ENCODE measurements around the gene CTDSP1.
A peak's percentile ranks its signal among the peaks of the same experiment; 100 is the strongest.

The CTDSP1 gene

DNA sequence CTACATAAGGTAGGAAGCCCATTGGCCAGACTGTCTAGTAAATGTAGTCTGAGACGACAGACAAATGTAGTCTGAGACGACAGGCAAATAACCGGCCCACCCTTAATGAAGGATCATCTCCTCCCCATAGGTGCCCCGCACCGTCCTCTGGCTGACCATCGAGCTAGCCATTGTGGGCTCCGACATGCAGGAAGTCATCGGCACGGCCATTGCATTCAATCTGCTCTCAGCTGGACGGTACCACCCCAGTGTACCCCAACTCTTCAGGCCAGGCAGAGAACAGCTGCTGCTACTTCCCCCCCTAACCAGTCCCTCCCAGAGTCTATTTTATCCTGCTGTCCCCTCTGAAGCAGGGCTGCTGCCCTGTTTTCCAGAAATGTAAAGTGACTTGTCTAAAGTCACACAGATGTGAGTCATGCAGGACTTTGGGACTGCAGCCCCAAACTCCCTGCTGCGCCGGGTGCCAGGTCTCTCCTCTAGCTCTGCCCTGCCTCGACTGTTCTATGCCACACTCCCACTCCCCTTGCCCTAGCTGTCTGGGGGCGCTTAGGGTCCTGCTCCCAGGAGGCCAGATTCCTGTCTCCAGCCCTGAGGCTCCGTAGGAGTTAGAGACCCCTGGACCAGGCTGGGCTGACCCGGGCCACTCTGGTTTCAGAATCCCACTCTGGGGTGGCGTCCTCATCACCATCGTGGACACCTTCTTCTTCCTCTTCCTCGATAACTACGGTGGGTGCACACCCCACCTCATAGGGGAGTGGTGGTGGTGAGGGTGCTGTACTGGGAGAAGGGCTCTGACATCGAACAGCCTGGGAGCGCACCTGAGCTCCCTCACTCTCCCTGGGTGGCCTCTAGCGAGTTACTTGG is 12.9 kb upstream of the CTDSP1 start:
- TF ChIP-seq, protein P1, sequence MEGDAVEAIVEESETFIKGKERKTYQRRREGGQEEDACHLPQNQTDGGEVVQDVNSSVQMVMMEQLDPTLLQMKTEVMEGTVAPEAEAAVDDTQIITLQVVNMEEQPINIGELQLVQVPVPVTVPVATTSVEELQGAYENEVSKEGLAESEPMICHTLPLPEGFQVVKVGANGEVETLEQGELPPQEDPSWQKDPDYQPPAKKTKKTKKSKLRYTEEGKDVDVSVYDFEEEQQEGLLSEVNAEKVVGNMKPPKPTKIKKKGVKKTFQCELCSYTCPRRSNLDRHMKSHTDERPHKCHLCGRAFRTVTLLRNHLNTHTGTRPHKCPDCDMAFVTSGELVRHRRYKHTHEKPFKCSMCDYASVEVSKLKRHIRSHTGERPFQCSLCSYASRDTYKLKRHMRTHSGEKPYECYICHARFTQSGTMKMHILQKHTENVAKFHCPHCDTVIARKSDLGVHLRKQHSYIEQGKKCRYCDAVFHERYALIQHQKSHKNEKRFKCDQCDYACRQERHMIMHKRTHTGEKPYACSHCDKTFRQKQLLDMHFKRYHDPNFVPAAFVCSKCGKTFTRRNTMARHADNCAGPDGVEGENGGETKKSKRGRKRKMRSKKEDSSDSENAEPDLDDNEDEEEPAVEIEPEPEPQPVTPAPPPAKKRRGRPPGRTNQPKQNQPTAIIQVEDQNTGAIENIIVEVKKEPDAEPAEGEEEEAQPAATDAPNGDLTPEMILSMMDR (IDR thresholded peaks at IDR 0.05; ENCODE audit: unreplicated experiment in 3 of 3) = no peak
- no peaks in the 10 kb centered on the region for H3K9me3 Mint-ChIP-seq
- peak overlapping the region; percentile 67 to 75 (median 70) for H3K4me3 Mint-ChIP-seq
- H3K27me3 Mint-ChIP-seq (ENCODE audit: low read depth) = peaks cover 7% of the 10 kb centered on the region
- peak overlapping the region; percentile 19 to 70 (median 63) for H3K27ac Mint-ChIP-seq
- H3K4me1 Mint-ChIP-seq = peaks cover 5% of the 10 kb centered on the region
- no peaks in the 10 kb centered on the region for H3K36me3 Mint-ChIP-seq (ENCODE audit: low read depth)

- peaks cover 5% of the 10 kb centered on the region for H3K4me1 Mint-ChIP-seq
- no peaks in the 10 kb centered on the region for H3K36me3 Mint-ChIP-seq (ENCODE audit: low read depth)
- no peaks in the 10 kb centered on the region for H3K9me3 Mint-ChIP-seq
- TF ChIP-seq, protein P1 (IDR thresholded peaks at IDR 0.05; ENCODE audit: unreplicated experiment in 3 of 3) = no peak
- peak overlapping the region; percentile 19 to 70 (median 63) for H3K27ac Mint-ChIP-seq
- H3K27me3 Mint-ChIP-seq (ENCODE audit: low read depth) = peaks cover 5% of the 10 kb centered on the region
- H3K4me3 Mint-ChIP-seq = peak overlapping the region; percentile 67 to 75 (median 70)
Measured at GRCh38 chr2:218387369-218388194, 12.1 kb upstream of the CTDSP1 start.

GRCh38 chr2:218389333-218390150 is 10.1 kb upstream of the CTDSP1 start:
- H3K9me3 Mint-ChIP-seq = no peaks in the 10 kb centered on the region
- no peak overlapping the region for H3K4me3 Mint-ChIP-seq
- H3K36me3 Mint-ChIP-seq (ENCODE audit: low read depth) = no peaks in the 10 kb centered on the region
- peak overlapping the region; percentile 7 to 66 (median 25) for H3K27ac Mint-ChIP-seq
- TF ChIP-seq, protein P1 (IDR thresholded peaks at IDR 0.05; ENCODE audit: unreplicated experiment in 3 of 3) = no peak
- H3K4me1 Mint-ChIP-seq = peaks cover 5% of the 10 kb centered on the region
- H3K27me3 Mint-ChIP-seq (ENCODE audit: low read depth) = no peaks in the 10 kb centered on the region

DNA sequence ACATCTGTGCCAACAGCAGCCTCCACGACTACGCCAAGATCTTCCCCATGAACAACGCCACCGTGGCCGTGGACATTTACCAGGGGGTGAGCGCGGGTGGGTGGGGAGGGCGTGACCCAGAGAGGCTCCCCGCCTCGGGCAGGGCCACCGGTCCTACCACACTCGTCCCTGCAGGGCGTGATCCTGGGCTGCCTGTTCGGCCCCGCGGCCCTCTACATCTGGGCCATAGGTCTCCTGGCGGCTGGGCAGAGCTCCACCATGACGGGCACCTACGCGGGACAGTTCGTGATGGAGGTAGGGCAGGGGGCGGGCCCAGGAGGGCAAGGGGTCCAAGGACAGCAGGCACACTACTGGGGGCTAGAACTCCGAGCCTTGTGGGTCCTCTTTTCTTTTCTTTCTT is 8.5 kb upstream of the CTDSP1 start:
- Mint-ChIP-seq H3K27ac (no peak overlapping the region), H3K27me3 (ENCODE audit: low read depth) (peaks cover 5% of the 10 kb centered on the region), H3K4me1 (peaks cover 10% of the 10 kb centered on the region), H3K4me3 (no peak overlapping the region), H3K36me3 (ENCODE audit: low read depth) (no peaks in the 10 kb centered on the region), H3K9me3 (no peaks in the 10 kb centered on the region)
- TF ChIP-seq, protein P1 (IDR thresholded peaks at IDR 0.05; ENCODE audit: unreplicated experiment in 3 of 3) = no peak

GRCh38 chr2:218392459-218392858 is 7.2 kb upstream of the CTDSP1 start:
- Mint-ChIP-seq H3K4me3 (no peak overlapping the region), H3K27me3 (ENCODE audit: low read depth) (peaks cover 14% of the 10 kb centered on the region), H3K27ac (no peak overlapping the region), H3K4me1 (peaks cover 17% of the 10 kb centered on the region), H3K9me3 (no peaks in the 10 kb centered on the region), H3K36me3 (ENCODE audit: low read depth) (no peaks in the 10 kb centered on the region)
- TF ChIP-seq, protein P1 (IDR thresholded peaks at IDR 0.05; ENCODE audit: unreplicated experiment in 3 of 3) = no peak
